Measurements from ENCODE around the gene LBH.

GRCh38 chr2:30222636-30223360 lies 8.5 kb upstream of the LBH start:
- TF ChIP-seq CTCF (conservative IDR thresholded peaks at IDR 0.05; ENCODE audit: low read depth, low read length) (no peak), EZH2 (IDR thresholded peaks at IDR 0.05; ENCODE audit: low read length, unreplicated experiment) (no peak), EZH2phosphoT487 (IDR thresholded peaks at IDR 0.05; ENCODE audit: borderline replicate concordance, low read length) (no peak)
